ENCODE results near the gene NDUFV2. TPM values are rescaled to one million over a fixed set of nuclear protein-coding genes. Genes with fewer than 3 reads are reported as not detected.
A peak's percentile ranks its signal among the peaks of the same experiment; 100 is the strongest.

The NDUFV2 gene
- total RNA-seq, result 100 to 1,000 TPM; 137 to 188 (median 154) TPM
- total RNA-seq (2013), result 149 TPM

DNA sequence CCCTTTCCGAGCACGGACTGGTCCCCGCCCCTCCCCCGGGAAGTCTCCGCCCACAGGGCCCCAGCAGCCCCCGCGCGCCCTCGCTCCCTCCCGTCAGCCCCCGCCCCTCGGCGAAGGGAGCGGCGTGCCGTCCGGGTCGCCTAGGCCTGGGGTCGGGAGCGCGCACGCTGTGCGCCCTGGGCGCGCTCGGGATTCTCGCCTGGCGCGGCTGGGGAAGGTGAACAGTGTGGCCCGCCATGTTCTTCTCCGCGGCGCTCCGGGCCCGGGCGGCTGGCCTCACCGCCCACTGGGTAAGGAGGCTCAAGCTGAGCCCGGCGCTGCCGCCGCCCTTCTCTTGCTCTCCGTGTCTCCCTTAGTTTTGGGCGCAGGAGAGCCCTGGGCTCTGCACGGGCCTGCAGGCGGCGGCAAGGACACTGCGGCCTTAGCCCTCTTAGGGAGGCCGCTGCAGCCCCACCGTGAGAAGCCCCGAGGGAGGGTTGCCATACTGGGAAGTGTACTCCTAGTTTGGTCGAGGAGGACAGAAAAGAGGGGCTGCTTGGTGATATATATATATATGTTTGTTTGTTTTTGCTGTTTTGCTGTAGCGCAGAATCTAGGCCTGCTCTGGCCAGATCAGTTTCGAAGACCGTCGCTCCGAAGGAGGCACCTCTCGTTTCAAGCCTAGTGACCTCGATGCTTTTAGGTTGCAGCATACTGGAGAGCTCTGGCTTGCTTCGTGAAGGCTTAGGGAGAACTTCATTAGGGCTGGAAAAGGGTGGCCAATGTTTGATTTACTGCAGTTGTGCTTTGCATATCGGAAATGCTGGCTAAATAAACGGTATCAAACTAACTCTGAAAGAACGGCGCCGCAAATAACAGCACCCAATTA, at the start of gene NDUFV2:
NDUFV2 (plus strand) TSS at position 192 of the 868 bp plus-strand sequence; CDS start at position 237, 45 bp downstream.
- peak within 1 kb of the TSS; percentile 74 for H3K4me3 ChIP-seq (ENCODE audit: low read length)
- H3K4me1 ChIP-seq (ENCODE audit: control insufficient read depth, insufficient read depth, low read length), result peaks cover 12% of the 10 kb centered on the region
- Mint-ChIP-seq H3K27me3 (ENCODE audit: low read depth in 2 of 2) (no peaks in the 10 kb centered on the region), H3K27ac (peak within 1 kb of the TSS; percentile 85 to 98), H3K4me1 (peaks cover 61% of the 10 kb centered on the region in 2 donors), H3K9me3 (no peaks in the 10 kb centered on the region), H3K4me3 (peak within 1 kb of the TSS; percentile 96), H3K36me3 (no peaks in the 10 kb centered on the region)
- H3K27ac ChIP-seq (ENCODE audit: low read length), result peak within 1 kb of the TSS; percentile 90
- DNase-seq, result peak; percentile 97 to 98
- intact Hi-C loops (cut with micrococcal nuclease), result loop anchor here (1.0 to 10.0 kb wide), 6 partner anchors 16 to 812 kb away; partner anchors contain the start of genes ANKRD12, RALBP1, TWSG1 and VAPA
- WGBS (ENCODE audit: insufficient coverage), result 1% methylated on average over 60 of the region's 64 CpGs
- no peaks in the 10 kb centered on the region for H3K9me3 ChIP-seq (ENCODE audit: control insufficient read depth, insufficient read depth, low read length)
- TF ChIP-seq CTCF (IDR thresholded peaks at IDR 0.05), result no peak
- H3K27me3 ChIP-seq (ENCODE audit: control insufficient read depth, insufficient read depth, low read length), result no peaks in the 10 kb centered on the region
- peak; percentile 91 to 99 (median 93) for ATAC-seq
- H3K36me3 ChIP-seq (ENCODE audit: control insufficient read depth, insufficient read depth, low read length), result peaks cover 2% of the 10 kb centered on the region

GRCh38 chr18:9053814-9054213, 48.7 kb upstream of the NDUFV2 start:
- Mint-ChIP-seq H3K4me1 (no peaks in the 10 kb centered on the region), H3K36me3 (no peaks in the 10 kb centered on the region), H3K9me3 (peaks cover 0 to 3% of the 10 kb centered on the region in 2 donors), H3K4me3 (no peak overlapping the region), H3K27ac (no peak overlapping the region), H3K27me3 (ENCODE audit: low read depth in 2 of 2) (peaks cover 0 to 3% of the 10 kb centered on the region in 2 donors)
- WGBS (ENCODE audit: insufficient coverage), result 90% methylated on average over 1 of the region's 1 CpG
- H3K27me3 ChIP-seq (ENCODE audit: control insufficient read depth, insufficient read depth, low read length), result no peaks in the 10 kb centered on the region
- intact Hi-C loops (cut with micrococcal nuclease), result no loop called here
- H3K4me3 ChIP-seq (ENCODE audit: low read length), result no peak overlapping the region
- ATAC-seq, result no peak
- TF ChIP-seq CTCF (IDR thresholded peaks at IDR 0.05), result no peak
- no peaks in the 10 kb centered on the region for H3K4me1 ChIP-seq (ENCODE audit: control insufficient read depth, insufficient read depth, low read length)
- no peaks in the 10 kb centered on the region for H3K9me3 ChIP-seq (ENCODE audit: control insufficient read depth, insufficient read depth, low read length)
- no peak overlapping the region for H3K27ac ChIP-seq (ENCODE audit: low read length)
- H3K36me3 ChIP-seq (ENCODE audit: control insufficient read depth, insufficient read depth, low read length), result no peaks in the 10 kb centered on the region
- no peak for DNase-seq

- Mint-ChIP-seq H3K4me3 (no peak overlapping the region), H3K27me3 (ENCODE audit: low read depth in 2 of 2) (no peaks in the 10 kb centered on the region), H3K9me3 (peaks cover 0 to 3% of the 10 kb centered on the region in 2 donors), H3K36me3 (no peaks in the 10 kb centered on the region), H3K4me1 (no peaks in the 10 kb centered on the region), H3K27ac (no peak overlapping the region)
- no peak for ATAC-seq
- H3K27me3 ChIP-seq (ENCODE audit: control insufficient read depth, insufficient read depth, low read length), result no peaks in the 10 kb centered on the region
- no peaks in the 10 kb centered on the region for H3K9me3 ChIP-seq (ENCODE audit: control insufficient read depth, insufficient read depth, low read length)
- no peaks in the 10 kb centered on the region for H3K36me3 ChIP-seq (ENCODE audit: control insufficient read depth, insufficient read depth, low read length)
- no peak overlapping the region for H3K4me3 ChIP-seq (ENCODE audit: low read length)
- TF ChIP-seq CTCF (IDR thresholded peaks at IDR 0.05), result no peak
- no peak overlapping the region for H3K27ac ChIP-seq (ENCODE audit: low read length)
- no peaks in the 10 kb centered on the region for H3K4me1 ChIP-seq (ENCODE audit: control insufficient read depth, insufficient read depth, low read length)
- 10% methylated on average over 1 of the region's 1 CpG for WGBS (ENCODE audit: insufficient coverage)
- DNase-seq, result no peak
- intact Hi-C loops (cut with micrococcal nuclease), result no loop called here
Observed at GRCh38 chr18:9055185-9055584, 47.3 kb upstream of the NDUFV2 start.

Data from natural killer cell (primary cell).